Measurements from ENCODE around the gene EXOC4.
"Not testable (repeated sequence)": the region's sequence is repeated elsewhere in the genome, so short reads cannot be mapped to it uniquely, and the experiment has no call there.

The EXOC4 gene

GRCh38 chr7:133746847-133747246 is 494.0 kb downstream of the EXOC4 start:
- DNase-seq: no peak

GRCh38 chr7:133748443-133749407 is 495.8 kb downstream of the EXOC4 start:
- no peak for DNase-seq

- no peak for DNase-seq
These were observed 497.4 kb downstream of the EXOC4 start for GRCh38 chr7:133750287-133750686.

- DNase-seq: no peak
These were observed 498.2 kb downstream of the EXOC4 start for GRCh38 chr7:133751079-133751478.

- no peak for DNase-seq
These were observed 500.6 kb downstream of the EXOC4 start for GRCh38 chr7:133753513-133753912.

GRCh38 chr7:133754708-133755107 is 501.8 kb downstream of the EXOC4 start:
- no peak for DNase-seq

- no peak for DNase-seq
These were observed 503.0 kb downstream of the EXOC4 start for GRCh38 chr7:133755901-133756300.

GRCh38 chr7:133761443-133761842 is 508.6 kb downstream of the EXOC4 start:
- DNase-seq: no peak

- DNase-seq: no peak
These were observed 510.3 kb downstream of the EXOC4 start for GRCh38 chr7:133763076-133763640.

GRCh38 chr7:133769668-133770067 is 516.8 kb downstream of the EXOC4 start:
- no peak for DNase-seq

- no peak for DNase-seq
These were observed 518.1 kb downstream of the EXOC4 start for GRCh38 chr7:133770863-133771492.

- DNase-seq: no peak
These were observed 519.0 kb downstream of the EXOC4 start for GRCh38 chr7:133771788-133772419.

- DNase-seq: no peak
These were observed 520.7 kb downstream of the EXOC4 start for GRCh38 chr7:133773601-133774000.

GRCh38 chr7:133775201-133775600 is 522.3 kb downstream of the EXOC4 start:
- DNase-seq: no peak

- DNase-seq: no peak
These were observed 523.4 kb downstream of the EXOC4 start for GRCh38 chr7:133776266-133776665.

GRCh38 chr7:133777701-133778100 is 524.8 kb downstream of the EXOC4 start:
- DNase-seq: no peak

GRCh38 chr7:133778472-133778871 is 525.6 kb downstream of the EXOC4 start:
- no peak for DNase-seq

- DNase-seq: not testable (repeated sequence)
These were observed 526.7 kb downstream of the EXOC4 start for GRCh38 chr7:133779538-133779937.

- DNase-seq: no peak
These were observed 528.0 kb downstream of the EXOC4 start for GRCh38 chr7:133780912-133781311.

- no peak for DNase-seq
These were observed 528.7 kb downstream of the EXOC4 start for GRCh38 chr7:133781486-133782090.

- no peak for DNase-seq
These were observed 529.6 kb downstream of the EXOC4 start for GRCh38 chr7:133782470-133782869.
